Activated CD8-positive, alpha-beta memory T cell treated with anti-CD3 and anti-CD28 coated beads for 36 hours (primary cell): ENCODE measurements around the gene CBARP. TPM values are rescaled to one million over a fixed set of nuclear protein-coding genes. Genes with fewer than 3 reads are reported as not detected.

ENCODE experiments used
- CTCF ChIA-PET: fragments of 350-600 bp; sonication (Branson Sonifier 250); formaldehyde crosslinking; loops from one replicate; lab custom pipeline; 2021; ENCODE audit warnings: antibody characterized with exemption; lab: Charles Lee
- POLR2A ChIA-PET: fragments of 350-600 bp; sonication (Branson Sonifier 250); formaldehyde crosslinking; loops from one replicate; lab custom pipeline; 2021; ENCODE audit warnings: antibody characterized with exemption; lab: Charles Lee
- total RNA-seq, 2 experiments: library from RNA; stranded (reverse); gene quantifications; one replicate each; pipeline ENCODE4 v1.2.3, GENCODE V29; 2021

The CBARP gene, protein sequence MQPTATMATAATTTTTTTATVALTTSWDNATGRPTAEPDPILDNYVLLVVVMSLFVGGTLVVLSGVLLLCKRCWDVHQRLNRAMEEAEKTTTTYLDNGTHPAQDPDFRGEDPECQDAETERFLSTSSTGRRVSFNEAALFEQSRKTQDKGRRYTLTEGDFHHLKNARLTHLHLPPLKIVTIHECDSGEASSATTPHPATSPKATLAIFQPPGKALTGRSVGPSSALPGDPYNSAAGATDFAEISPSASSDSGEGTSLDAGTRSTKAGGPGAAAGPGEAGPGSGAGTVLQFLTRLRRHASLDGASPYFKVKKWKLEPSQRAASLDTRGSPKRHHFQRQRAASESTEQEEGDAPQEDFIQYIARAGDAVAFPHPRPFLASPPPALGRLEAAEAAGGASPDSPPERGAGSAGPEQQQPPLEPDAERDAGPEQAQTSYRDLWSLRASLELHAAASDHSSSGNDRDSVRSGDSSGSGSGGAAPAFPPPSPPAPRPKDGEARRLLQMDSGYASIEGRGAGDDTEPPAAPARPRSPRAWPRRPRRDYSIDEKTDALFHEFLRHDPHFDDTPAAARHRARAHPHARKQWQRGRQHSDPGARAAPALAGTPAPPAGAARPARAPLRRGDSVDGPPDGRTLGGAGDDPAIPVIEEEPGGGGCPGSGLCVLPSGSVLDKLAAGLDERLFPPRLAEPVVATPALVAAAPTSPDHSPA
- 1 to 10 TPM in 1 of 2 experiments, under 1 TPM in 1; 0.95 to 1.1 TPM for total RNA-seq

DNA sequence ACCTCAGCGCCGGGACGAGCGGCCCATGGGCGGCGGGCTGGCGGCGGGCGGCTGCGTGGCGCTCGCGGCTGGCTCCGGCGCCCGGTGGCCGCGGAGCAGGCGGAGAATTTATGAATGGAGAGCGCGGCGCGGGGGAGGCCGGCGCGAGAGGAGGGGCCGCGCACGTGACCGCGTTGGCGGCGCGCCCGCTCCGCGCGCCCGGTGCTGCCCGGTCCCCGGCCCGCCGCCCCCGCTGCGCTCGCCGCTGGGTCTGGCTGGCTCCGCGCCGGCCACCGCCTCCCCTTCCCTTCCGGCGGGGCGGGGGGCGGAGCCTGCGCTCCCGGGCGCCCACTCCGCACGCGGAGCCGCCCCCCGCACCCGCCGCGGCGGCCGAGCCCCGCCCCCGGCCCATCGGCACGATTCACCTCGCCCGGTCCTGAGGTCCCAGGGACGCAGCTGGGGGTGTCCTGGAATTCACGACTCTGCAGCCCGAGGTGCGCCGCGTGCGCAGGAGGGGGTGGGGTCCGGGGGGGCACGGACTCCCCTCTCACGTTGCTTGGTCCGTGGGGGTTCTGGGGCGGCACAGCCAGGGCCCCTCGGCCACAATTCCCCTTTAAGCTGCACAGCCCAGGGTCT, at the start of gene CBARP:
Gene CBARP (minus strand): TSS at position 252 of the 615 bp plus-strand sequence. CDS start 1,905 bp downstream, outside the sequence.
- POLR2A ChIA-PET: no interaction called here
- CTCF ChIA-PET: interaction anchor here (0.6 to 2.0 kb wide), 5 partner anchors 15 to 43 kb away, joined by 3 to 8 read pairs (median 4); no protein-coding TSS in a partner anchor

DNA sequence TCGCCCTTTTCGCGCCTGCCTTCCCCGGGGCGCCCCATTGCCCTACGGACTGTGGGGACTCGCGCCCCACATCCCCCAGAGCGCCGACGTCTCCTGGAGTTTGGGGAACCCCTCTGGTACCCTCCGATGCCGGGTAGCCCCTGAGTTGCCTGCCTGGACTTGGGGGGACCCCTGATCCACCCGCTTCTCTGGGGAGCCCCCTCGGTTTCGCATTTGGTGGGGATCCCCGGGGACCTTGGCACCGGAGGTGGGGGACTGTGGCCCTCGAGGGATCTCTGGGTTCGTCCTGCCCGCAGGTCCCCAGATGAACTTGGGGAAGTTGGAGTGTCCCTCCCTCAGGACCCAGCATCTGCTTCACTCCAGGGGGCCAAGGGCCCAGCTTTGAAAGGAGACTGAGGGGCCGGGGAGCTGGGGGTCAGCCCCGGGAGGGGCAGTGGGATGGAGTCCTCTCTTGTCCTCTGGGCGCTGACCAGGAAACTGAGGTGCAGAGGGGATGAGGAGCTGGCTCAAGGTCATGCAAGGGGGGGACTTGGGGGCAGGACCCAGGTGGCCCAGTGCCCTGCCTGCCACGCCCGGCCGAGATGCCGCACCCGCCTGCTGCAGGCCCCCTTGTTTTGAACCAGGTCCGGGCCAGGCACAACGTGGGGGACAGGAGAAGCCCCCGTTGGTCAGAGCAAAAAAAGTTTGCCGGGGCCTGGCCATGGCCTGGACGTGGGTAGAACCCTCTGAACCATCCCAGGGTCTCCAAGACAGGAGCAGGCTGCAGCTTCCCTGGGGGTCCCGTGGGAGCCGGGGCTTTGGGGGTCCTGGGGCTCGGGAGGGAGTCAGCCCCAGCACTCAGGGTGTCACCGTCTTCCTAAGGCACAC, 48.9 kb upstream of the CBARP start:
- ChIA-PET CTCF (interaction anchor here (0.9 kb wide), 1 partner anchor 42 kb away, joined by 3 read pairs; no protein-coding TSS in a partner anchor), POLR2A (no interaction called here)

DNA sequence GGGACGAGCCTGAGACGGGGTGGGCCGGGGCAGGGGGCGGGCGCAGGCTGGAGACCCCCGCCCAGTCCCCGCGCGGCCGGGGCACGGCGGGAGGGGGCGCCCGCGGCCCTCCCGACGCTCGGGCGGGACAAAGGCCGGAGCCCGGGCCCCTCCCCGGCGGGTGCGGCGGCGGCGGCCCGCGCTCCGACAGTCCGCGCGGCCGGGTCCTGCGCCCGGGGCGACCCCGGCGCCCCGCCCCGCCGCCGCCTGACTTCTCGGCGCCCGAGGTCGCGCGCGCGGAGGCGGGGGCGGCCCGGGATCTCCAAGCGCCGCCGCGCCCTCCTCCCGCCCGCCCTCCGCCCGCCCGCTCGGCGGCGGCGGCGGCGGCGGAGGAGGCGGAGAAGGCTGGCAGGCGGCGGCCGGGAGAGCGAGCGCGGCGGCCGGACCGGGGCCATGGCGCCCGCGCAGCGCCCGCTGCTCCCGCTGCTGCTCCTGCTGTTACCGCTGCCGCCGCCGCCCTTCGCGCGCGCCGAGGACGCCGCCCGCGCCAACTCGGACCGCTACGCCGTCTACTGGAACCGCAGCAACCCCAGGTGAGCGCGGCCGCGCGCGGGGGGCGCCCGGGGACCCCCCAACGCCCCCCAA, 48.0 kb upstream of the CBARP start, which contains the start of gene EFNA2:
Gene EFNA2 (plus strand): TSS at position 137 of the 624 bp plus-strand sequence. CDS start 296 bp downstream, at position 433.
- POLR2A ChIA-PET: no interaction called here

DNA sequence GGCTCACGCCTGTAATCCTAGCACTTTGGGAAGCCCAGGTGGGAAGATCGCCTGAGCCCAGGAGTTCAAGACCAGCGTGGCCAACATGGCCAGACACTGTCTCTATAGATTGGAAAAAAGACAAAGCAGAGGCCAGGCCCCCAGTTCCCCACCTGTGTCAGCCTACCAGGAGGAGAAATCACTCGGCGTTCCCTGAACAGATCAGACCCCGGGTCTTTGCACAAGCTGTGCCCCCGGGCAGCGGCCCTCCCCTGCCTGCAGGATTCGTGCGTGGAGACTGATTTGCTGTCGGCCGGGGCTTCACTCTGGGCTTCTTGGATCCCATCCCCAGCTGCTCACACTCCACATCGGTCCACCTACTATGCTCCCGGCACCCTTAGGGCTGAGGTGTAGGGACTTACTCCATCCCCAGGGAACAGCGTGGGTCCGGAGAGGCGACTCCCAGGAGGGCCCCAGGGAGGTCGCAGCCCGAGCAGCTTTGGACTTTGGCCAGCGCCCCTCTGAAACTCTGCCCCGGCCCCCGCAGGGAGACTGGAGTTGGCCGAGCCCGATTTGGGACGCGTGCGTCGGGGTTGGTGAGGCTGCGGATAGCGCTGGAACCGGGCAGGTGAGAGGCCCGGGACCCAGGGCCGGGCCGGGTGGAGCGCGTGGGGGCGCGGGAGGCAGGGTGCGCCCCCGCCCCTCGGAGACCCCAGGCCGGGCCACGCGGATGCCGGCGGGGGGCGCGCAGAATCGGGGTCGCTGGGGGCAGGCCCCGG, 47.4 kb upstream of the CBARP start:
- CTCF ChIA-PET: no interaction called here
- POLR2A ChIA-PET: interaction anchor here (0.6 to 1.3 kb wide), 2 partner anchors 16 to 43 kb away, joined by 3 to 4 read pairs; no protein-coding TSS in a partner anchor

More for the DNA sequence above, 48.0 kb upstream of the CBARP start, which contains the start of gene EFNA2:
- CTCF ChIA-PET: interaction anchor here (0.9 kb wide), 1 partner anchor 41 kb away, joined by 3 read pairs; no protein-coding TSS in a partner anchor

DNA sequence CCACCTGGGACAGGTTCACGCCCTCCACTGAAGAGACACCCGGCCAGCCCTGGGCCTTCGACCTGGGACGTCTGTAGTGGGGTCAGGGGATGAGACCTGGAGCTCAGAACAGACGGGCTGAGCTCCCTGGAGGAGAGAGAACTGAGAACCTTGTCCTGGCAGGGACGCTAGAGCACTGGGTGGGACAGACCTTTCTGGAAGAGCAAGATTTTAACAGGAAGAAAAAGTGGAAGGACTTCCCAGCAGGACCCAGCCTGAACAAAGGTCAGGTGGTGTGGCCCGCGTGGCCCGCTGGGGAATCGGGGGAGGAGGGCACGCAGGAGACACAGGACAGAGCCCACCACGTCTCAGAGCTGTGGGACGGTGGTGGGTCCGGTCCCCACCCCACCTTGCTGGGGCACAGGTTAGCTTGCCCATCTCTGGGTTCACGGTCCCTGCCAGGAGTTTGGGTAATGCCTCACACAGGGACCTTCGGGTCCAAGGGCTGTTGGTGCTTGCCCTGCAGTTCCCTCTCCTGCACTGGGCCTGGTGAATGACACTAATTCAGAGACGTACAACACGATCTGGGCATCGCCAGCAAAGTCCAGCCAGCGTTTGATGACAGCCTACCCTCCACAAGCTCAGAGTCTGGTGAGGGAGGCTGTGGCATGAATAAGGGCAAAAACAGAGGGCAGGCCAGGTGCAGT, 46.6 kb upstream of the CBARP start:
- CTCF ChIA-PET: no interaction called here
- POLR2A ChIA-PET: interaction anchor here (0.6 to 1.3 kb wide), 2 partner anchors 16 to 44 kb away, joined by 3 to 4 read pairs; no protein-coding TSS in a partner anchor

DNA sequence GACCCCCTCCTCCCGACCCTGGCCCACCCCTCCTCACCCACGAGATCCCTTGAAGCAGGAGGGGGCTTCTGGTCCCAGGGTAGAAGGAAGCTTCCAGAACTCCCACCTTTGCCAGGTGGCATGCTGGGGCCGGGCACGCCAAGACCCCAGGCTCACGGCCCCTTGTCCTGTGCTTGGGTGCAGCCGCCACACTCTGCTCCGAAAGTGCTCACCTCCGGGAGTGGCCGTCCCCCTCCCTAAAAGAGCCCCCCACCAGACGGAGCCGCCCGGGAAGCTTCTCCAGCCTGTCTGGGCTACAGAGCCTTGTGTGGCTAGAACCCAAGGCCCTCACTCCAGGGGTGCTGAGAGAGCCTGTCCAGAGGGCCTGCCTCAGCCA, 46.1 kb upstream of the CBARP start:
- POLR2A ChIA-PET: interaction anchor here (1.3 kb wide), 1 partner anchor 15 kb away, joined by 3 read pairs; no protein-coding TSS in a partner anchor
- CTCF ChIA-PET: no interaction called here

DNA sequence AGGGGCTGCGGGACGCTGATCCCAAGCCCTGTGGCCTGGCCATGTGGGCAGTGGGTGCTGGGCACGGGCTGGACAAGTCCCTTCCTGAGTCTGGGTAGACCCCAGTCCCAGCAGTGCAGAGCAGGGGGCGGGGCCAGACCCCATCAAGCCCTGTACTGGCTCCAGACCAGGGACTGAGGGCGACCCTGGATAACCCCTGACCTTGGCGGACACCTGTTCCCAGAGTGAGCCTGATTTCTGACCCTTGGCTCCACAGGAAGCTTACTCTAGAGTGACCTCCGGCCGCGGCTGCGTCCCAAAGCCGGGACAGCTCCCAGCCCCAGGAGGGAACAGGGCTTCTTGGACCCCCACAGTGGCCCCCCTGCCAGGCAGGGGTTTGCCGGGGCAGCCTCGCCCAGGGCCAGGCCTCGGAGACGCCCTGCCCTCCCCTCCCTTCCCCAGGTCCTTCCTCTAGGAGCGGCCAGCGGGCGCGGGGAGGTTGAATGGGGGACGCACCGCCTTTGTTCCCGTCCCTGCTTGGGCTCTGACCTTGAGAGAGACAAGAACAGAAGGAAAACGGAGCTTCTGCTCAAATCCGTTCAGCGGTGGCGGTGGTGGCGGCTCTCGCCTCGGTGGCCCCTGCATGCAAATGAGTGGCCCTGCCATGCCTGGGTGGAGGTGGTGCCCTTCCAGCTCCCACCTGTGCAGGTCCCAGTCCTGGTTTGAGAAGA, 45.6 kb upstream of the CBARP start:
- POLR2A ChIA-PET: no interaction called here
- CTCF ChIA-PET: no interaction called here

DNA sequence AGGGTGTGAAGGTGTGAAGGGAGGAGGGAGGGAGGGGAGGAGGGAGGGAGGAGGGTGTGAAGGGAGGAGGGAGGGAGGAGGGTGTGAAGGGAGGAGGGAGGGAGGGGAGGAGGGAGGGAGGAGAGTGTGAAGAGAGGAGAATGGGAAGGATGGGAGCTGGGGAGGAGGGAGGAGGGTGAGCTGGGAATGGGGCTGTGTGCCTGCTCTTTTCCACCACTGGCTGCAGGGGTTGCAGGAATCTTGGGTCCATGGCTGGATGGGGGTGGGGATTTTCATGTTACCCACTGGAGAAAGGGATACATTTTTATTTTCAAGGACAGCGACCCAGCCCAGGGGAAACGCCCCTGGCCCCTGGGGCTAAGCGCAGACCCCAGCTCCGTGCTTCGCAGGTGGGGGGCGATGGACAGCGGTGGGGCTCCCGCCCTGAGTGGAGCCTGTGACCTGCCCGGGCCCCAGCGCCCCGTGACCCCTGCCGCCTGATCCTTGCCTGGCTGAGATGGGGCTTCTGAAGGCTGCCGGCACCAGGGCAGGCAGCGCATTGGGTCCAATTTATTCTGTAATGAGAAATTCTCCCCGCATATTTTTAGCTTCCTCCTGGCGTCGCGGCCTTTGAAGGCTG, 44.9 kb upstream of the CBARP start:
- CTCF ChIA-PET: interaction anchor here (0.6 kb wide), 1 partner anchor 481 kb away, joined by 3 read pairs; no protein-coding TSS in a partner anchor
- POLR2A ChIA-PET: no interaction called here

DNA sequence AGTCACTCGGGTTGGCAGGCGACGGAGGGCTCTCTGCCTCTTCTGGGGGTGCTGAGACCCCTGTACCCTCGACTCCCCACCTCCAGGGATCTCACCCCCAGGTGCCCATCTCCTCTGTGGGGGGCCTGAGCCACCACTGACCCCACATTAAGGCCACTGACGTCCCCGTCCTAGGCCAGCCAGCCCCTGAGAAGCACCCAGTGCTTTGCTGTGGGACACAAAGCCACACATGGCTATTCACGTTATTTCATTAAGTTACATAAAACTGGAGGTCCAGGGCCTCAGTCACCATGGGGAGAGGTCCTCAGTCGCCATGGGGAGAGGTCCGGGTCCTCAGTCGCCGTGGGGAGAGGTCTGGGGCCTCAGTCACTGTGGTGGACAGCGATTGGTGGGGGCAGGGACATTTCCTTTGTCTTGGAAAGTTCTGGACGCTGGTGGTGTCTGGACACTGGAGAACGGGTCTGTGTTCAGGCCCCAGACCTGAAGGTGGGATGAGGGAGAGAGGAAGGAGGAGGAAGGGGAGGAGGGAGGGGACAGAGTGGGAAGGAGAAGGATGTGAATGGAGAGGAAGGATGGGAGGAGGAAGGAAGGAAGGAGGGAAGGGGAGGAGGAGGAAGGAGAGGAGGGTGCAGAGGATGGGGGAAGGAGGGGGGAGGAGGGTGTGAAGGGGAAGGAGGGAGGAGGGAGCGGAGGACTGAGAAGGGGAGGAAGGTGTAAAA, 43.9 kb upstream of the CBARP start:
- CTCF ChIA-PET: no interaction called here
- POLR2A ChIA-PET: no interaction called here

DNA sequence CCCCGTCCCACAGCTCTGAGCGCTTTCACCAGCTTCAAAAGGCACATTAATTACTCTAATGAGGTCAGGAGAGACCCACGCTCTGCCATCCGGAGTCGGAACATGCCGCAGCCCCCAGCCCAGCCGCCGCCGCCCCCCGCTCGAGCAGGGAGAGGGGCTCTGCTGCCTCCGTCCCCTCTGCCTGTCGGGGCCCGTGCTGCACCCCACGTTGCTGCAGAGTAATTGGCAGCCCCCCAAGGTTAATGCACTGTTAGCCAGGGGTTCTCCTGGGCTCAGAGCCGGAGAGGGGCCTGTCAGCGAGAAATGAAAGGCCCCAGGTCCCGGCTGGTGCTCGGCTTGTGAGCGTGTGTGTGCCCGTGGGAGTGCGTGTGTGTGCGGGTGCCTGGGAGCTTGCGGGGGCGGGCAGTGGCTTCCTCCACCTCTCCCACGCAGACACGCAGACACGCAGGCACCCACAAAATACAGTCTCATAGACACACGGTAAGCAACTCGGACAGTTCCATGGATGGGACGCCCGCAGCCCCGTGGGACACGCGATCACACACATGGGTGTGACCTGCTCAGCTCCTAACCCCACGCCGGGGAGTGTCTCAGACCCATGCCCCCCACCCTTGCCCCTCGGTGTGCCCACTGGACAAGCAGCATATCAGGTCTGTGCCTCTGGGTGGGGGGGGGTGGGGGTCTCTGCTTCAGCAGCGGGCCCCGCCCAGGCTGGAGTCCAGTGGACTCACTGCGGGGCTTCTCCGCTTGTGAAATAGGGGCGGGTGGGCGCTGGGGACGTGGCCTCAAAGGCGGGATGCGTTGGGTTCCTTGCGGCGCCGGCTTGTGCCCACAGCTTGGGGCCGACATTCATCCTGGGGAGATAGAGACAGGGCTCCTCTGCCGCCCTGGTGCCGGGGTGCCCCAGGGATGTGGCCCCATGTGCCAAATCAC, 43.1 kb upstream of the CBARP start:
- POLR2A ChIA-PET: no interaction called here
- CTCF ChIA-PET: interaction anchor here (0.6 to 2.7 kb wide), 5 partner anchors 12 to 737 kb away, joined by 3 to 8 read pairs (median 3); partner anchors contain the start of gene CIRBP

DNA sequence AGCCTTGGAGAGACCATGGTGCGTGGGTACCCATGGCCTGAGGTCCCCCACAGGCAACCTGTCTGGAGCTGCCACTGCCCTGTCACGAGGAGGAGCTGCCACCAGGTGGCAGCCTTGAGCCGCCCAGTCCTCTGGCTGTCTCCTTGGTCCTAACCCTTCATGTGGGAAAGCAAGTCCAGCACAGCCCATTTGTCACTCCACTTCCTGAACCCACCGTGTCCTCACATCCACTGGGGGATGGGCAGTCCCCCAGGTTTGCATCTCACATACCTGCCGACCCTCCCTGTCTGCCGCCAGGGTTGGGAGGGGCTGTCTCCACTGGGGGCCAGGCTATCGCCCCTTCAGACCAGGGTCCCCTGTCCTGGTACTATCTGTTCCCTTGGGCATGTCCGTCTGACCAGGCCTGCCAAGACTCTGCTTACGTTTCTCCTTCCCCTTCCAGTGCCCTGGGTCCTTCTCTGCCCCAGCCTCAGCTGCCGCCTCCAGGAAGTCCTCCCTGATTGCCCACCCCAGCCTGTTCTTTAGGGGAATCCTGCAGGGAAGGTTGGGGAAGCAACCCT, 42.1 kb upstream of the CBARP start:
- ChIA-PET POLR2A (interaction anchor here (1.5 kb wide), 1 partner anchor 211 kb away, joined by 4 read pairs; the partner anchor contains the start of gene REEP6), CTCF (interaction anchor here (0.5 to 2.7 kb wide), 13 partner anchors 11 to 738 kb away, joined by 3 to 10 read pairs (median 3); partner anchors contain the start of gene CIRBP)

DNA sequence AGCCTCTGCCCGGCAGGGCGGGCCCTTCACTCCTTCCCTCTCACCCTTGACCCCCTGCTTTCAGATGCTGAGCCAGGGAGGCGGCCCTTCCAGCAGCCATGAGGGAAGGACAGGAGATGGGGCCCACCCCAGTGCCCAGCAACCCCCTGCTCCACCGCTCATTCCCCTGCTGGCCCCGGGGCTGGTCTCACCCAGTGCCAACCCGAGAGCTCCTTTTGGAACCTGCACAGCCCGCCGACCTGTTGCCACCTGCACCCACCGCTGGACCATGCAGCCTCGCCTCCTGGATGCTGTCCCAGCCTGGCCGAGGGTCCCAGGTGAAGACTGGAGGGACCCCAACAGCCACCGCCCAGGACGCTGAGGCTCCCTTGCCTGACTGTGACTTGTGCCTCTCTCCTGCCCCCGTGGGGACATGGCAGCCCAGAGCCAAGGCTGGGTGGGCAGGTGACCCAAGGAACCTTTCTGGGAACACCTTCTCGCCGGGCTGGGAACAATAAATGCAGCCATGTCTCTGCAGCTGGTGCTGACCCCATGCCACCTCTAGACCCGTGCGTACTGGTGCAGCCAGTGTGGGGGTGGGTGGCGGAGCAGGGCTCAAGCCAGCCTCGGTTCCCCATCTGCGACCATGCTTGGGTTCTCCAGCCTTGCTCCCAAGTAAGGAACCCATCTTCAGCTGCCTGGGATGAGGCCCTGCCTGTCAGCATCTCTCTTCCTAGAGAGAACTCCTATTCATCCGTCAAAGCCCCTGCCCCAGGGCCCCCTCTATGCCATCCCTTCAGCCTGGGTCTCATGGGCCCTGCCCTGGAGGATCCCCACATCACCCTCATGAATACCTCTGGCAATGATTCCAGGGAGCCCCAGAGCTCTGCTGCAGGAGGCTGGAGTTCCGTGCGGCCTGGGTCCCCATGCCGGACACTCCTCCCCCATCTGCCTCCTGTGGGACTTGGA, 41.2 kb upstream of the CBARP start:
- ChIA-PET POLR2A (interaction anchor here (1.5 kb wide), 1 partner anchor 212 kb away, joined by 4 read pairs; the partner anchor contains the start of gene REEP6), CTCF (interaction anchor here (0.7 to 2.7 kb wide), 9 partner anchors 10 to 126 kb away, joined by 3 to 10 read pairs (median 3); partner anchors contain the start of gene CIRBP)
